Vagina (tissue), 2 donors: ENCODE data around the gene MFRP. TPM values are rescaled to one million over a fixed set of nuclear protein-coding genes. Genes with fewer than 3 reads are reported as not detected.
A peak's percentile ranks its signal among the peaks of the same experiment; 100 is the strongest.

Experiments used
- DNase-seq, 2 donors: peaks; one replicate each; pipeline ENCODE4 v3.0.0-alpha.2; 2017; ENCODE audit errors: extremely low spot score in 2 of 2
- H3K27ac ChIP-seq: fragments of 200-600 bp; sonication (generic); one replicate; pipeline ENCODE4 v1.5.1; 2019
- H3K27me3 ChIP-seq: fragments of 200-600 bp; sonication (generic); one replicate; pipeline ENCODE4 v1.5.1; 2019
- H3K36me3 ChIP-seq, 2 donors: fragments of 200-600 bp; sonication (generic); one replicate each; pipeline ENCODE4 v1.5.1; 2017 to 2019
- H3K4me1 ChIP-seq: fragments of 200-600 bp; sonication (generic); one replicate; pipeline ENCODE4 v1.5.1; 2019
- H3K4me3 ChIP-seq, 2 donors: fragments of 200-600 bp; sonication (generic); 1 replicate in 1 of 2; 2 replicates in 1 of 2; pipeline ENCODE4 v1.5.1; 2016 to 2019
- H3K9me3 ChIP-seq: fragments of 200-600 bp; sonication (generic); one replicate; pipeline ENCODE4 v1.5.1; 2019
- POLR2A ChIP-seq, 2 donors: fragments of 450-650 bp; IDR thresholded peaks; one replicate each; pipeline ENCODE4 v1.6.1; 2017; ENCODE audit warnings: antibody characterized with exemption in 2 of 2, mild to moderate bottlenecking in 2 of 2, moderate library complexity in 2 of 2
- POLR2AphosphoS5 ChIP-seq, 2 donors: sonication (generic); formaldehyde crosslinking; IDR thresholded peaks; one replicate each; pipeline ENCODE4 v1.9.0; 2017; ENCODE audit warnings: antibody characterized with exemption in 2 of 2, mild to moderate bottlenecking in 2 of 2, low read depth in 1 of 2; ENCODE audit not compliant: insufficient read depth in 1 of 2
- intact Hi-C: fragments of 100-400 bp; cut with DNase I; formaldehyde crosslinking; loops from one replicate; pipeline ENCODE4 v1.15.1; 2023
- total RNA-seq: library from RNA; depleted of rRNA; stranded (reverse); fragments of >200 nt; gene quantifications from one replicate; pipeline ENCODE4 v1.2.3, GENCODE V29; 2016
- TF ChIP-seq, protein P1 (sequence below), 3 experiments: fragments of 450-650 bp in 2 of 3; fragments of 200-600 bp in 1 of 3; sonication (generic) in 1 of 3; IDR thresholded peaks; one replicate each; pipeline ENCODE4 v1.5.1; 2017 to 2019; ENCODE audit warnings: antibody characterized with exemption in 3 of 3, mild to moderate bottlenecking in 2 of 3, moderate library complexity in 2 of 3

MFRP gene
- total RNA-seq, 1 donor from 2014 or later: not detected

DNA sequence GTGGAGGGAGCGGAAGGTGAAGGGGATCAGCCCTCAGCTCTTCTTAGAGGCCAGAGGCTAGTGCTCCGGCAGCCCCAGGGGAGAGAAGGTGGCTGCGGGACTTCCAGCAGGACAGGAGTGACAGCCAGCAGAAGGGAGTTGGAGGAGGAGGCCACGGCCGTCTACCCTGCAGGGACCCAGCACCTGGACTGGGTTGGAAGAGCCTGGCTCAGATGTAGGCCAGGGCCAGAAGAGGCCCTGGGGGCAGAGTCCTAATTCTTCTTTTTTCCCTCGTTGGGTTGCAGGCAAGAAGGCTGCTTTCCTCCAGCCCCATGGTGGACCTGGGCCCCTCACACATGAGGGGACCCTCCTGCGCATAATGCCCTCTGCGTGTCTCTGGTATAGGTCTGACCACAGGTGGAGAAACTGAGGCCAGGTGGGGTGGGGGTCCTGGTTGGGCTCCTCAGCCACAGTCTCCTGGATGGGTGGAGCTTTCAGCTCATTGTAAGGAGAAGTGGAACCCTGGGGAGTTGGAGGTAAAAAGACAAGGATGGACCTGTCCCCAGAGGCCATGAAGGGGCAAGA, 27.3 kb downstream of the MFRP start:
- H3K4me3 ChIP-seq: no peak overlapping the region
- H3K27me3 ChIP-seq: no peaks in the 10 kb centered on the region
- peaks cover 69% of the 10 kb centered on the region for H3K4me1 ChIP-seq
- H3K27ac ChIP-seq: peak overlapping the region; percentile 88
- H3K36me3 ChIP-seq: no peaks in the 10 kb centered on the region
- intact Hi-C loops: loop anchor here (5.0 kb wide), 1 partner anchor 112 kb away; the partner anchor contains the start of gene CBL
- TF ChIP-seq POLR2A (IDR thresholded peaks at IDR 0.05) (no peak), POLR2AphosphoS5 (IDR thresholded peaks at IDR 0.05; ENCODE audit: insufficient read depth in 1 of 2, low read depth in 1 of 2) (no peak)
- TF ChIP-seq, protein P1, sequence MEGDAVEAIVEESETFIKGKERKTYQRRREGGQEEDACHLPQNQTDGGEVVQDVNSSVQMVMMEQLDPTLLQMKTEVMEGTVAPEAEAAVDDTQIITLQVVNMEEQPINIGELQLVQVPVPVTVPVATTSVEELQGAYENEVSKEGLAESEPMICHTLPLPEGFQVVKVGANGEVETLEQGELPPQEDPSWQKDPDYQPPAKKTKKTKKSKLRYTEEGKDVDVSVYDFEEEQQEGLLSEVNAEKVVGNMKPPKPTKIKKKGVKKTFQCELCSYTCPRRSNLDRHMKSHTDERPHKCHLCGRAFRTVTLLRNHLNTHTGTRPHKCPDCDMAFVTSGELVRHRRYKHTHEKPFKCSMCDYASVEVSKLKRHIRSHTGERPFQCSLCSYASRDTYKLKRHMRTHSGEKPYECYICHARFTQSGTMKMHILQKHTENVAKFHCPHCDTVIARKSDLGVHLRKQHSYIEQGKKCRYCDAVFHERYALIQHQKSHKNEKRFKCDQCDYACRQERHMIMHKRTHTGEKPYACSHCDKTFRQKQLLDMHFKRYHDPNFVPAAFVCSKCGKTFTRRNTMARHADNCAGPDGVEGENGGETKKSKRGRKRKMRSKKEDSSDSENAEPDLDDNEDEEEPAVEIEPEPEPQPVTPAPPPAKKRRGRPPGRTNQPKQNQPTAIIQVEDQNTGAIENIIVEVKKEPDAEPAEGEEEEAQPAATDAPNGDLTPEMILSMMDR (IDR thresholded peaks at IDR 0.05): no peak
- DNase-seq: no peak
- H3K9me3 ChIP-seq: no peaks in the 10 kb centered on the region

DNA sequence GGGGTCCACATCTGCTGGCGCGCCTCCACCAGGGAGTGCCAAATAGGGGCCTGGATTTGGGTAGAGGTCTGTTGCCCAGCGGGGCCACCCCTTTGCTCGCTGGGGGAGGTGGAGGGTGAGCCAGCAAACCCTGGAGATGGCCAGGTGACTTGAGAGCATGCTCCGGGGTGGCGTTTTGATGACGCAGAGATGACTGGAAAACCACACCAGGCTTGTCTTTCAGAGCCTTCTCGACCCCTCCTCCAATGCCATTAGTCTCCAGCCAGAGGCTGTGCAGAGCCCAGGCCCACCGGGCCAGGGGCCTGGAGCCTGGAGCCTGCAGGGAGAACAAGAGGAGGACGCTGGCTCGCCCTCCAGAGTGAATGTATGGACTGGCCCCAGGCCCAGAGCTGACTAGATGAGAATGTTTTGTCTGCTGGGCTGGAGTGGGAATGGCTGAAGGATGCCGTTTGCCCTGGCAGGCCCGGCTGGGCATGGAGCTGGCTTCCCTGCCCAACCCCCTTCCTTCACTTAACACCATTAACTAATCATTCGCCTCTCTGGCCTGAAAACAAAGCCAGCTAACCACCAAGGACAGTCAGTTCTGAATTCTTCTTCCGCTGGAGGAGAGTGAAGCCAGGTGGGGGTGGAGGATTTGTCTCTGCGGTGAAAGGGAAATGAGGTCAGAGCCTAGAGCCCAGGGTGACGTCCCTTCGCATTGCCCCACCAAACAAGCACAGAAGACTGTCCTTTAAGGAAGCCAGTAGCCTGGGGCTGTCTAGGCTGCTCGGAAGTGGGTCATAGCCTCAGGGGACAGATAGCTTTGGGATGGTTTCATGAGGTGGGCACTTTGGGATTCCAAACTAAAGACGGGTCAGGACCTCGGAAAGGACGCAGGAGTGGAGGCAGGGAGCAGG, 28.0 kb downstream of the MFRP start:
- Histone ChIP-seq H3K27me3 (no peaks in the 10 kb centered on the region), H3K27ac (peak overlapping the region; percentile 88), H3K9me3 (no peaks in the 10 kb centered on the region), H3K4me1 (peaks cover 69% of the 10 kb centered on the region), H3K36me3 (no peaks in the 10 kb centered on the region), H3K4me3 (no peak overlapping the region)
- intact Hi-C loops: loop anchor here (5.0 kb wide), 1 partner anchor 111 kb away; the partner anchor contains the start of gene CBL
- DNase-seq: no peak
- TF ChIP-seq POLR2A (IDR thresholded peaks at IDR 0.05) (no peak), POLR2AphosphoS5 (IDR thresholded peaks at IDR 0.05; ENCODE audit: insufficient read depth in 1 of 2, low read depth in 1 of 2) (peak; percentile 41 to 42)

DNA sequence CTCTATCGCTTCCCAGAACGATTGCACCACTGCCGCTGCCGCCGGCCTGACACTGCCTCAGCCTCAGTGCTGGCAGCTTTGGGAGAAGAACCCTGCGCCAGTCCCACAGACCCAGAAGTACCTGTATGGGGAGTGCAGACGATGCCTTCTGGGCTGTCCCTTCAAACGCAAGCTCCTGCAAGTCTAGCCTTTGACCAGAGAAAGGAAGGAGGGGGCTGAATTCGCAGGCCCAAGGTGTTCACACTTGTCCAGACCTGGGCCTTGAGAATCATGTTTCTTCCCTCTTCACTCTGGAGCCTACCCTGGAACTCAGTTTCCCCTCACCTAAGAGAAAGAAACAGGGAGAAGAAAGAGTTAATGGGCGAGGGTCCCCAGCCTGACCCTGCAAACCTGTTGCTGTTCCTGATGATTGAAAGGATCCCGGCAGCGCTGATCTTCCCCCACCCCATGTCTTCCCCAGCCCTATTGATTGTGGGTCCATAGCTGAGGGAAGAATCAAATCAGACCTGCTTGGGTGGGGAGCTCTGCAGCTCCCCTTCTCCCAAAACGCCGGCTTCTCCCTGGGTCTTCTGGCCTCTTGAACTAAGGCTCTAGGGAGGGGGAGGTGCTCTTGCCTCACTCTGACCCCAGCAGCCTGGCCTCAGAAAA, 28.8 kb downstream of the MFRP start:
- no peaks in the 10 kb centered on the region for H3K36me3 ChIP-seq
- no peaks in the 10 kb centered on the region for H3K9me3 ChIP-seq
- H3K27ac ChIP-seq: peak overlapping the region; percentile 88
- peaks cover 69% of the 10 kb centered on the region for H3K4me1 ChIP-seq
- no peaks in the 10 kb centered on the region for H3K27me3 ChIP-seq
- intact Hi-C loops: loop anchor here (5.0 kb wide), 1 partner anchor 110 kb away; the partner anchor contains the start of gene CBL
- TF ChIP-seq, protein P1 (IDR thresholded peaks at IDR 0.05): no peak
- no peak for TF ChIP-seq POLR2AphosphoS5 (IDR thresholded peaks at IDR 0.05; ENCODE audit: insufficient read depth in 1 of 2, low read depth in 1 of 2)
- no peak for TF ChIP-seq POLR2A (IDR thresholded peaks at IDR 0.05)
- no peak for DNase-seq
- H3K4me3 ChIP-seq: peak overlapping the region; percentile 57 to 75

DNA sequence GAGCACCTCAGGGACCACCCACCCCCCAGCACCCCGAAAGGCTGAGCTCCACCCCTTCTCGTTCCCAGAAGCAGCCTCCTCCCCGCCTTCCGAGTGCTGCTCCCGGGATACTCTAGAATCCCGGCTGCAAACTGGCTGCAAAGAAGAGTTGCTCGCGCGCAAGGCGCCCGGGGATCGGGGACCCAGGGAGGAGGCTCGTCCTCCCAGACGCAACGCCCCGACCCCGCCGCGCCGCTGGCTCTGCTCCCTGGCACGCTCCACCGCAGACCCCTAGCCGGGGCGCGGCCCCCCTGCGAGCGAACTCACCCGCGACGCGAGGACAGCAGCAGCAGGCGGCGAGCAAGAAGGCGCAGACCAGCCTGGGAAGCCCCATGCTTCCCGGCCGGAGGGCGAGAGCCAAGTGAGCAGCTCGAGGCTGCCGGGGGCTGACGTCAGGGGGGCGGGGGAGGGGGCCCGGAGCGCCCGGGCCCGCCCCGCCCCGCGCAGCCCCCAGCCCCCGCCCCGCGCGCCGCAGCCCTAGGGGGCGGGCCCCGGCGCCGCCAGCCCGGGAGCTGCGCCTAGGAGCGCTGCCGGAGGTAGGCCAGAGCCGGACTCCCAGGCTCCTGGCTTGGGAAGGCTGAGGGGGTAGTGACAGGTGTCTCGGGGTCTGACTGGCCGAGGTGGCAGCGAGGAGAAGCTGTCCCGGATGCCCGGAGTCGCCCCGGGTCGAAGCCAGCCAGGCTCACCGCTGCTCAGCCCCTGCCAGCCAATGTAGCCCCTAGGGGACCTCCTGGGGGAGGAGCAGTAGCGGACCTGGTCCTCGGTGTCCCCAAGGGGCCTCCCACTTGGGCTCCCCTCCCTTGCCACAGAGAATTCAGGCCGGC, 29.5 kb downstream of the MFRP start, which contains the start of gene MCAM:
Gene MCAM, minus strand, starts transcription at position 402 of the 863 bp plus-strand sequence. Its CDS starts 29 bp downstream, at position 373.
- Histone ChIP-seq H3K27ac (peak within 1 kb of the TSS; percentile 88), H3K4me3 (peak within 1 kb of the TSS; percentile 57 to 75), H3K27me3 (no peaks in the 10 kb centered on the region), H3K4me1 (peaks cover 69% of the 10 kb centered on the region), H3K9me3 (no peaks in the 10 kb centered on the region), H3K36me3 (no peaks in the 10 kb centered on the region)
- TF ChIP-seq POLR2A (IDR thresholded peaks at IDR 0.05): no peak
- TF ChIP-seq POLR2AphosphoS5 (IDR thresholded peaks at IDR 0.05; ENCODE audit: insufficient read depth in 1 of 2, low read depth in 1 of 2): peak in 1 of 2 donors; percentile 68
- TF ChIP-seq, protein P1 (IDR thresholded peaks at IDR 0.05): no peak
- no peak for DNase-seq
- intact Hi-C loops: loop anchor here (5.0 kb wide), 1 partner anchor 110 kb away; the partner anchor contains the start of gene CBL
